ENCODE results near the gene TNFRSF18. TPM values are rescaled to one million over a fixed set of nuclear protein-coding genes. Genes with fewer than 3 reads are reported as not detected.

TNFRSF18 gene
- polyA plus RNA-seq, 1 experiment, result 0.40 TPM

DNA sequence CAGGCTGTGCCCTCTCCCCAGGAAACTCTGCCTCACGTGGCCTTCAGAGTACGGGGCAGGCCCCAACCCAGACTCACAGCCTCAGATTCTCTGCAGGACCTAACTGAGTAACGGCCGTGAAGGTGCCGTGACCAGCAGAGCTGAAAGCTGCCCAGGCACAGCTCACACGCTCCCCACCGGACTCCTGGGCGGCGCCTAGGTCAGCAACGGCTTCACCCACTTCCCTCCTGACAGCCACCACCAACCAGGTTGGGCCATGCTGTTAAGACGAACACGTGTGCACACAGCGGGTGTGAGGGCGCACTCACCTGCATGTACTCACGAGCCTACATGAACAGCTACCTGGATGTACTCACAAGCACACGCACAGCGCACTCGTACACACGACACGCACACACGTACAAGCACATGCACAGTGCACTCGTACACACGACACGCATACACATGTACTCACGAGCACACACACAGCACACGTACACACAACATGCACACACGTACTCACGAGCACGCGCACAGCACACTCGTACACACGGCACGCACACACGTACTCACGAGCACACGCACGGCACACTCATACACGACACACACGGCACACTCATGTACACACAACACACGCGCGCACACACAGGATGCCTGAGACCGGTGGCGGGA, 16.3 kb upstream of the TNFRSF18 start:
- ChIA-PET CTCF (no interaction called here), POLR2A (no interaction called here)
- TF ChIP-seq, protein P1, sequence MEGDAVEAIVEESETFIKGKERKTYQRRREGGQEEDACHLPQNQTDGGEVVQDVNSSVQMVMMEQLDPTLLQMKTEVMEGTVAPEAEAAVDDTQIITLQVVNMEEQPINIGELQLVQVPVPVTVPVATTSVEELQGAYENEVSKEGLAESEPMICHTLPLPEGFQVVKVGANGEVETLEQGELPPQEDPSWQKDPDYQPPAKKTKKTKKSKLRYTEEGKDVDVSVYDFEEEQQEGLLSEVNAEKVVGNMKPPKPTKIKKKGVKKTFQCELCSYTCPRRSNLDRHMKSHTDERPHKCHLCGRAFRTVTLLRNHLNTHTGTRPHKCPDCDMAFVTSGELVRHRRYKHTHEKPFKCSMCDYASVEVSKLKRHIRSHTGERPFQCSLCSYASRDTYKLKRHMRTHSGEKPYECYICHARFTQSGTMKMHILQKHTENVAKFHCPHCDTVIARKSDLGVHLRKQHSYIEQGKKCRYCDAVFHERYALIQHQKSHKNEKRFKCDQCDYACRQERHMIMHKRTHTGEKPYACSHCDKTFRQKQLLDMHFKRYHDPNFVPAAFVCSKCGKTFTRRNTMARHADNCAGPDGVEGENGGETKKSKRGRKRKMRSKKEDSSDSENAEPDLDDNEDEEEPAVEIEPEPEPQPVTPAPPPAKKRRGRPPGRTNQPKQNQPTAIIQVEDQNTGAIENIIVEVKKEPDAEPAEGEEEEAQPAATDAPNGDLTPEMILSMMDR (IDR thresholded peaks at IDR 0.05; ENCODE audit: insufficient read depth, low read depth, low read length), result no peak
- no peak for DNase-seq (ENCODE audit: low read depth)
- no peaks in the 10 kb centered on the region for H3K27me3 ChIP-seq (ENCODE audit: control insufficient read depth, insufficient read depth, low read length)
- no peak overlapping the region for H3K4me3 ChIP-seq (ENCODE audit: low read depth, low read length)
- peaks cover 50% of the 10 kb centered on the region for H3K36me3 ChIP-seq (ENCODE audit: control insufficient read depth, insufficient read depth, low read length)

DNA sequence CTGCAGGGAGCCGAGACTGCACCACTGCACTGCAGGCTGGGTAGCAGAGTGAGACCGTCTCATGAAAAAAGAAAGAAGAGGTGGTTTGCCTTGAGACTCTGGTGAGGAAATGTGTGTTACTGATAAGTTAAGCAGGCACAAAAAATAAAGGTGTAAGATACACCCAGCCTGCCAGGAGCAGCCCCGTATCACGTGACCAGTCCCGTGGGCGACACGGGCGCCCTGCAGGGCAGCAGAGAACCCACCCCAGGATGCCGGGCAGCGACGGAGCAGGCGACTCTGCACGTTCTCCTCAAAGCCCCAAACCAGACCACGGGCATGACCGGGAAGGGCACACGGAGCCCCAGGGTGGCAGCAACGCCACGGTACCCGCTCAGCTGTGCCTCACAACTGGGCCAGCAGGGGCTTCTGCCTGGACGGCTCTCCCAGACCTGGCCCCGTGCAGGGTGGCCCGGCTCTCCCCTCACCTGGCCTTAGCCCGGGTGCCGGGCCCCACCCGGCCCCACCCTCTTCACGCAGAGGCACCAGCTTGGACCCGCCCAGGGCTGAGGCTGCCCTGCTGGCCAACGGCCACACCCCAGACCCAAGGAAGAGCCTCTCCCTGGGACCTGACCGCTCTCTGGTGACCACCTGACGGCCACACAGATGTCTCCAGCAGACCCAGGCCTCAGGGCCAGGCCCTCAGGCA, 15.6 kb upstream of the TNFRSF18 start:
- no peak for DNase-seq (ENCODE audit: low read depth)
- CTCF ChIA-PET, result no interaction called here
- Histone ChIP-seq H3K27me3 (ENCODE audit: control insufficient read depth, insufficient read depth, low read length) (no peaks in the 10 kb centered on the region), H3K36me3 (ENCODE audit: control insufficient read depth, insufficient read depth, low read length) (peaks cover 47% of the 10 kb centered on the region), H3K4me3 (ENCODE audit: low read depth, low read length) (no peak overlapping the region)
- TF ChIP-seq, protein P1 (IDR thresholded peaks at IDR 0.05; ENCODE audit: insufficient read depth, low read depth, low read length), result no peak
- POLR2A ChIA-PET, result no interaction called here

DNA sequence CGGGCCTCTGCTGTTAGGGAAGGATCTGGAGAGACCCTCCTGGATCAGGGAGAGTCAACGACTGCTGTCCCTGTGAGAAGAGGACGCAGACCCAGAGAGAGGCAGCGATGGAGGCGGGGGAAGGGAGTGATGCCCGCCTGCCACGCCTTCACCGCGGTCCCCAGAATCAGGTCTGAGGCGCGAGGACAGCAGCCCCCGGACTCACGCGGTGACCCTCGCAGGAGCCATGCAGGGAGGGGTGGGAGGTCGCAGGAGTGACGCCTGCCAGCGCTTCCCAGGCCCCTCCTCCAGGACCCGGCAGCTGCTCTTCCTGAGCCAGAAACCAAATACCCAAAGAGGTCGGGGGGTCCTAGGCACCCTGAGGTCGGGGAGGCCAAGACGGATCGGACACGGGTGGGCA, 13.8 kb upstream of the TNFRSF18 start:
- CTCF ChIA-PET, result interaction anchor here (1.2 kb wide), 1 partner anchor 10 kb away, joined by 3 read pairs; no protein-coding TSS in a partner anchor
- DNase-seq (ENCODE audit: low read depth), result no peak
- H3K27me3 ChIP-seq (ENCODE audit: control insufficient read depth, insufficient read depth, low read length), result no peaks in the 10 kb centered on the region
- TF ChIP-seq, protein P1 (IDR thresholded peaks at IDR 0.05; ENCODE audit: insufficient read depth, low read depth, low read length), result no peak
- POLR2A ChIA-PET, result no interaction called here
- H3K36me3 ChIP-seq (ENCODE audit: control insufficient read depth, insufficient read depth, low read length), result peaks cover 41% of the 10 kb centered on the region
- no peak overlapping the region for H3K4me3 ChIP-seq (ENCODE audit: low read depth, low read length)

DNA sequence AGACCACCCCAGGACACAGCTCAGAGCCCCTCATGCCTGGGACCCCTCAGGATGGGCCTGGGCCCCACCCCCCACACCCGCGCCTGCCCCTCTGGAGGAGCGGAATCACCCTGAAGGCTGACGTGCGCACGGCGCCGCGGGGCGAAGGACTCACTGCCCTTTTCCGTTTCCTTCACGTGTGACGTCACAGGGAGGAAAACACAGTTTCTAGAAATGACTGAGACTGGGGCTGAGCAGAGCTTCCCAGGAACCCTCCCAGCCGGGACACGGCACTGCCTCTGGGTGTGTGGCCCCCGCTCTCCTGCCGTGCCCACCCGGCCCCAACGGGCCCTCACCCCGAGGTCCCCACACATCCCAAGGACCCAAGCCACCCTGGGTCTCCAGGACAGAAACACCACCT, 12.9 kb upstream of the TNFRSF18 start:
- H3K4me3 ChIP-seq (ENCODE audit: low read depth, low read length), result no peak overlapping the region
- H3K27me3 ChIP-seq (ENCODE audit: control insufficient read depth, insufficient read depth, low read length), result no peaks in the 10 kb centered on the region
- DNase-seq (ENCODE audit: low read depth), result no peak
- peaks cover 36% of the 10 kb centered on the region for H3K36me3 ChIP-seq (ENCODE audit: control insufficient read depth, insufficient read depth, low read length)
- TF ChIP-seq, protein P1 (IDR thresholded peaks at IDR 0.05; ENCODE audit: insufficient read depth, low read depth, low read length), result no peak
- ChIA-PET POLR2A (no interaction called here), CTCF (interaction anchor here (1.2 kb wide), 1 partner anchor 9 kb away, joined by 3 read pairs; no protein-coding TSS in a partner anchor)

DNA sequence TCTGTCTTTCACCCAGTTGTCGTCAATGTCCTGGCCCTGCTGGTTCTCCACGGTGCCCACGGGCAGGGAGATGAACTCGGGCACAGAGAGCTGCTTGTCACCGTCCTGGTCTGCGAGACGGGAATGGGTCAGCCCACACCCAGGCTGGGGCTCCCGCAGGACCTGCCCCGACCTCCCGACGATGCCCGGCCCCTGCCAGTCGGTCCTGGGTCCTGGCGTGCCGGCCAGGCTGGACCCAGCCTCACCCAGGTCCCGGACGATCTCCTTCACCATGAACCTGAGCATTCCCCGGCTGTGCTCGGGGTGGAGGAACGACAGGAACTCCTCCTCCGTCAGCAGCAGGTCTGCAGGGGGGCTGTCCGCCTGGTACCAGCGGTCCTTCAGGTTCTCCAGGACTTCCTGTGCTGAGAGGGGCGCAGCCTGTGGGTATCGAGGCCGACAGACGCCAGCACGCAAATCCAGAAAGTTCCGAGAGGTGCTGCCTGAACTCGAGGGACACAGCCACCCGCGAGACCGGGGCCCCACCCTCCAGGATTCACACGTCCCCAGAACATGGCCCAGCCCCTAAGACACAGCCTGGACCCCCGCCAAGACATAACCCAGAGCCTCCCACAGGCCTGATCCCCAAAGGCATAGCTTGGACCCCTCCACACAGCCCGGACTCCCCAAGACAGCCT, 12.3 kb upstream of the TNFRSF18 start:
- POLR2A ChIA-PET, result no interaction called here
- peaks cover 36% of the 10 kb centered on the region for H3K36me3 ChIP-seq (ENCODE audit: control insufficient read depth, insufficient read depth, low read length)

More for the DNA sequence above, 12.3 kb upstream of the TNFRSF18 start:
- Histone ChIP-seq H3K27me3 (ENCODE audit: control insufficient read depth, insufficient read depth, low read length) (no peaks in the 10 kb centered on the region), H3K4me3 (ENCODE audit: low read depth, low read length) (no peak overlapping the region)
- CTCF ChIA-PET, result interaction anchor here (1.0 kb wide), 1 partner anchor 96 kb away, joined by 4 read pairs; no protein-coding TSS in a partner anchor
- TF ChIP-seq, protein P1 (IDR thresholded peaks at IDR 0.05; ENCODE audit: insufficient read depth, low read depth, low read length), result no peak
- no peak for DNase-seq (ENCODE audit: low read depth)
